Endometrial microvascular endothelial cells (primary cell): ENCODE measurements around the gene ARFIP1. TPM values are rescaled to one million over a fixed set of nuclear protein-coding genes. Genes with fewer than 3 reads are reported as not detected.

Experiments
- in situ Hi-C: cut with HindIII; loops from 2 replicates; pipeline ENCODE4 v1.10.0; 2017; ENCODE audit warnings: low sequenced_read_pairs, low pct_unique_long_range_greater_than_20kb; ENCODE audit errors: inconsistent ontology term
- total RNA-seq: library from RNA; depleted of rRNA; stranded (reverse); fragments of >200 nt; gene quantifications from one replicate; pipeline ENCODE4 v1.2.3, GENCODE V29; 2015; ENCODE audit errors: inconsistent ontology term

ARFIP1 gene
- total RNA-seq, 1 donor from 2014 or later = 19.5 TPM

DNA sequence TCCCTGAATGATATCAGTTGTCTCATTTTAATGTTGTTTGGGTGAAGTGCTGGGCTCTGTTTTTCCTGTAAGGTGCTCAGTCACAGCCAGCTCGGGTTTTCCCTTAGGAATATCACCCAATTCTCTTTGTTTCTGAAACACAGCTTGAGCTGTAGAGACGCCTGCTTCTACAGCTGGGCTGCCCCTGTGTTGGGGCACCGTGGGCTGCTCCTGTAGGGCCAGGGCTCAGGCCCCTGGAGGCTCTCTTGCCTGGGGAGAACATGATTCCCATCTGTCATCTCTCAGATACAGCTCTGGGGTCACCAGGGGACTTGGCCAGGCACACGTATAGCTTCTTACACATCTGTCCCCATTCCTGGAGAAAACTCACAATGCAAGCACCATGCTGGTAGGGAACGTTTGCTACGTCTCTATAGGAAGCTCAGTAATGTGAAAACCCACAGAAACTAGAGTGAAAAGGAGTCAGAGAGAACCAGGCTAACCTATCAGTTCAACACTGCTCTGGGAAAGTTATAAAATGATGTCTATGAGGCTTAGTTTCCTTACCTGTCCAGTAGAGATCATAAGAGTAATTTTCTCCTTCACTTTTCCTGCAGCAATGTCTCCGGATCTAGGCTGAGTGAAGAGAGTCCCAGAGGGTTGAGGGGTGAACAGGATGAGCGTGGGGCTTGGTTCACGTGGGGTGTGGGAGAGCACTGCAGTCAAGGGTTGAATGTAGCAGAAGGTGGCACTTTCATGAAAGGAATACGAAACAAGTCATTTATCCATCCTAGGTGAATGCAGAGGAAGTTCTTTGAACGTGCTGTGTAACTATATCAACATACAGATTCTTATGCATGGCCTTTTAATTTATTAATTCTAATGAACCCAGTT is 170.9 kb downstream of the ARFIP1 start:
- in situ Hi-C loops = no loop called here

DNA sequence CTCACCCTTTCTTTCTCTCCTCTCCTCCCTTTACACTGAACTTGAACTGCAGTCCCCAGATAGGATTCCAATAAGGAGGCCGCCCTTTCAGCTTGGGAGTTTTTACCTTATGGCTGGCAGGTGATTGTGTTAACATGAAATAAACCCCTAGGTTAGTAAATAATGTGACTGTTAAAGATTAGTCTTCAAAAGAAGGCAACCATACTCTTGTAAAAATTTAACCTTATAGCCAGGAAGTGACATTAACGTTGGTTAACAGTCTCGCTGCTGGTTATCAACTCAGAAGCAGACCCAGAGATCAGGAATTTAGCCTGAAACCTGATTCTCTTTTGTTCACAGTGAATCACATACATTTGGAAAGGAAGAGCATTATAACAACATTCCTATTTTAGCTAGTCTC is 171.6 kb downstream of the ARFIP1 start:
- in situ Hi-C loops = no loop called here

DNA sequence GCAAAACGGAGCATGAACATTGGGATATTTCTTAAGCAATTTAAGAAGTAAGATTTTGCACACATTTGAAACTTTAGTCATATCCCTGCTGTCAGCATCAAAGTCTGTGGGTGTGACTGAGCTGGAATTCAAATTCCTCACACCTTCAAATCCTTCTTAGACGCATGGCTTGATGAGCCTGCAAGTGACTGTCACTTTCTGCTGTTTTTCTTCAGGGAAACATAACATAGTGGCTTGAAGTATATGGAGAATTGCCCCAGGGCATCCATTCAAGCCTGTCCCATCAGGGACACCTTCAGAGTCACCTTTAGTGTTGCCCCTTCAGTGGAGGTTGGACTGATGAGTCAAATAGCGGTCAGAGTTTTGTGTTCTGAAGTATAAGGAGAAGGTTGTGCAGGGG is 173.8 kb downstream of the ARFIP1 start:
- in situ Hi-C loops = no loop called here

DNA sequence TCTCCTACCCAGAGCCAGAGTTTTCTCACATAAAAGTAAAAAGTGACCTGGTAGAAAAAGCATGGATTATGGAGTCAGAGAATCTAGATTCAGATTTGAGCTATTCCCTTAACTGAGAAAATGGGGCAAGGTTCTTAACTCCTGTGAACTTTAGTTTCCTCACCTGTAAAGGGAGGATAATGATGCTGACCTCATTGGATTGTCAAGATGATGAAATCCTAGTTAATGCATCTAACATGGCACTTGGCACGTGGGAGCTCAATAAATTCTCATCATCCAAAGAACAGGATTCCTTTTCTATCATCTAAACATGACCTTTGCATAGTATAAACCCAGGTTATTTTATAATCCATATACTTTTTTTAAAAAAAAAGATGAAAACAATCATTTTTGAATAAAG is 175.0 kb downstream of the ARFIP1 start:
- in situ Hi-C loops = no loop called here

DNA sequence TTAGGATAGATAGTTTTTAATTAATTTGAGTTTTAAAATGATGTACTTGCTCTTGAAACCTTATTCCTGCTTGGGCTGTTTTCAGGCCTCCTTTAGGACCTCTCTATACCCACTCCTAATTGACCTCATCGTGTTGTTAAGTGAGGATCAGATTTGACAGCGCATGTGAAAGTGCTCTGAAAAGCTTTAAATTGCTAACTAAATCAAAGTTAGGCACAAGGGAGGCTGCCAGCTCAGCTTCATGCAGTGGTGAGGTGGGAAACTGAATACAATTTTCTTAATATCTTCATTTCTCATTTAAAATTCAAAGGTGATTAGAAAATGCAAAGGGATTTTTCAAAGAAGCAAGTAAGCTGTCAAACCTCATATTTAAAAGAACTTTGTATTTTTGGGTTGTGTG is 176.4 kb downstream of the ARFIP1 start:
- in situ Hi-C loops = no loop called here

- in situ Hi-C loops = no loop called here
Measured at GRCh38 chr4:152956650-152957436, 177.1 kb downstream of the ARFIP1 start.

DNA sequence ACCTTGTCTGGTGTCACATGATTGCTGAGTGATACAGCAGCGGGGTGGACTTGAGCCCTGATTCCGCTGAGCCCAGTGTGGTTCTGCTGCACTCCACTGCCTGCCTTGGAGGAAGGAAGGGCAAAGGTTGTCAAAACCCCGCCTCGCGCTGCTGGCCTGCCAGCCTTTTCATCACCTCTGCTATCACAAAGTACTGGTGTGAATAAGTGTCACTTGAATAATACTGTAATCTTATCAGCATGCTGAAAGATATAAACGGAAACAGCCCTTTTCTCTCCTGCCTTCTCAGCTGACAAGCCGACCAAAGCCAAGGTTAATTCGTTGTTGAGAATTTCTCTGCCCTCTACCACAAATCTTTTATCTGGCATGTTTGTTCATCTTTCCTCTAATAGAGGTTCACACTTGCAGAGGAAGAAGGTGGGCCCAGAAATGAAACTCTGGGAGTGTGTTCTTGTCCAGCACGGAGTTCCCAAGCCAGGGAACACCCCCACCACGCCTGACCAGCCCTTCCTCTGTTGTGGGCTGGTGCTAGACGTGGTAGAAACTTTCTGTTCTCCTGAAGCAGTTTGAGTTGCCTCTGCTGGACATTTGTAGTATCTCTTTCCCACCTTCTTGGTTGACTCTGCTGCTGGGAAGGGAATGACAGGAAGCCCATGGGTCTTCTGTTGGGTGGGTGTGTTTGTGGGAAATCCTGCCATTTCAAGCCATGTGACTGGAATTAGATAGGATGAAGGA is 177.8 kb downstream of the ARFIP1 start:
- in situ Hi-C loops = no loop called here

DNA sequence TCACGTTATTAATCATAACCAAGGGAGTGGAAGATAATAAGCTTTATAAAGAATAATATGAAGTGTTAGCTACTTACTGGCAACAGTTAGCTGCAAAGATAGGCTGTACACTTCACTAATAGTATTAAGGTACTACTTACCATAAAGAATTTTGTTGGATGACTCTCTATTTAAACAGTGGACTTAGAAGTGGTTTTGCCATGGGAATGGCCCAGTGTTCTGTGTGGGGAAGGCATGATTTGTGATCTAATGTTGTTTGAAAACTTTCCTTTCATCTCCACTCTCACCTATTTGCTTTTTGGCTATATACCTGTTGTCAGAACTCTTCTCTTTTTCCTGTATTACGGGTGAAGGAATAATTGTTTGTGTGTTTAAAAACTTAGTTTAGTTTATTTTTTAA is 179.3 kb downstream of the ARFIP1 start:
- in situ Hi-C loops = no loop called here

DNA sequence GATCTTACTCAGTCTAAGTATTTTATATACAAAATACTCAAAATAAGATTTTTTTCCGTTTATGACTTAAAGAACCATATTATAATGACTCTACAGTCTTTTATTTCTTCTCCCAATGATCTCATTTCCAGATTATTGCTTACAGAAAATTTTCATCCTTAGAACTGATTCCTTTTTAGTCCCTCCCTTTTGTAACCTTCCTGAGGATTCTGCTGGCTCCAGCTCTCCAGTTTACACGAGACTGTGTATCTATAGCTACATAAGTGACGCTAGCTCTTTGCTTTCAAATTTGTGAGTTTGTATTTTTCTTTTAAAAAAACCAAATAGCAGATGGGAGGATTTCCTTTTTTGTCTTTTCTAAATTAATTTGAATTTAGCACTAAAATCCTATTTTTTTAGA is 180.3 kb downstream of the ARFIP1 start:
- in situ Hi-C loops = no loop called here

- in situ Hi-C loops = no loop called here
Measured at GRCh38 chr4:152961014-152961772, 181.4 kb downstream of the ARFIP1 start.

DNA sequence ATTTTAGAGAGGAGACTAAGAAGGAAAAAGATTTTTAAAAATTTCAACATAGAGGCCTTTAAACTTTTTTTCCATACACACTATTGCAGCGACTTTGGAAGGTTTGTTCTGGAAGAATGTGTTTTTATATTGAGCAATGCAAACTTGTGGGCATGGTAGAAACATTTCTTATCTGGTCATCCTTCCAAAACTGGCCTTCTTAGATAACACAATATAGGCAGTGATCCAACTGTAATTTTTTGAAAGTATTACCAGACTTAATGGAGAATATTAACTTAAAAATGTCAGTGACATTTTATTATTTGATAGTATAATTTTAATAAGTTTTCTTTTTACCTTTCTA is 182.0 kb downstream of the ARFIP1 start:
- in situ Hi-C loops = no loop called here

Other genes with a start within 250 kb of the ARFIP1 start
- 45.3 TPM for gene FBXW7, start 243.9 kb upstream of the ARFIP1 start, total RNA-seq
- 7.0 TPM for gene TMEM154, start 100.0 kb upstream of the ARFIP1 start, total RNA-seq
- gene TIGD4, start 224 bp upstream of the ARFIP1 start, total RNA-seq = not detected
- not detected for gene FHDC1, start 156.4 kb downstream of the ARFIP1 start, total RNA-seq